ENCODE results near the gene PUM1. TPM values are rescaled to one million over a fixed set of nuclear protein-coding genes. Genes with fewer than 3 reads are reported as not detected.

PUM1 gene
- total and polyA plus RNA-seq, 2 of the 8 experiments (the other 6 are each of a cell fraction or from before 2014, with no cell fraction given), result 122 to 177 TPM

GRCh38 chr1:30904962-30905335, 160.6 kb downstream of the PUM1 start:
- peaks cover 7% of the 10 kb centered on the region for H3K79me1 ChIP-seq (ENCODE audit: low read depth, low read length)
- H3K9ac ChIP-seq (replicated peaks in 1 of 4; ENCODE audit: extremely low read depth in 1 of 4, low read depth in 3 of 4, low read length in 3 of 4), result no peak overlapping the region
- H3K36me3 ChIP-seq (ENCODE audit: control insufficient read depth in 2 of 4, insufficient read depth in 4 of 4, low read length in 3 of 4), result no peaks in the 10 kb centered on the region
- DNase-seq (ENCODE audit: low read depth in 1 of 2, low spot score in 2 of 2), result no peak
- H3K4me3 ChIP-seq (ENCODE audit: extremely low read depth in 1 of 4, insufficient read depth in 2 of 4, low read depth in 3 of 4, low read length in 4 of 4), result no peak overlapping the region
- H3K56ac ChIP-seq (replicated peaks; ENCODE audit: insufficient read length, low read depth, low read length), result no peak overlapping the region
- no peak overlapping the region for H4K8ac ChIP-seq (ENCODE audit: extremely low read depth, insufficient read depth, low read length)
- peaks cover 0 to 20% (median 12%) of the 10 kb centered on the region in 4 experiments; a peak in 4 of 7 replicates for H3K27me3 ChIP-seq (replicated peaks in 1 of 4; ENCODE audit: control insufficient read depth in 3 of 4, extremely low read depth in 1 of 4, insufficient read depth in 3 of 4, low read length in 3 of 4)
- no peak overlapping the region; the same call in 1 of the 2 replicates for H3K18ac ChIP-seq (ENCODE audit: extremely low read depth, low read length)
- H2BK20ac ChIP-seq (ENCODE audit: low read length), result no peak overlapping the region
- 0 out of 4 replicates have a peak overlapping the region, but pooled peaks have one; percentile 1 to 17 for H3K4me2 ChIP-seq (ENCODE audit: insufficient read depth in 1 of 2, low read depth in 2 of 2, low read length in 2 of 2)
- WGBS, 2 experiments (ENCODE audit: extremely low coverage in 1 of 2, insufficient coverage in 1 of 2, insufficient read length in 1 of 2, insufficient replicate concordance in 2 of 2, low coverage in 1 of 2, low lambda C conversion rate in 2 of 2, missing lambda C conversion rate in 1 of 2), result 86% methylated on average over 1 of the region's 1 CpG; no CpG with 5 or more reads in 1 of the 2 experiments
- H3K9me3 ChIP-seq (ENCODE audit: insufficient read depth in 2 of 2, low read depth in 1 of 2, low read length in 1 of 2), result no peaks in the 10 kb centered on the region
- no peak overlapping the region for H2AFZ ChIP-seq (ENCODE audit: low read length)
- H3K27ac ChIP-seq (ENCODE audit: low read depth, low read length), result no peak overlapping the region
- H3K23me2 ChIP-seq (ENCODE audit: low read depth, low read length), result peaks cover 7% of the 10 kb centered on the region; the same call in 1 of the 2 replicates
- peaks cover 13 to 18% of the 10 kb centered on the region in 2 experiments for H4K20me1 ChIP-seq (replicated peaks in 1 of 2; ENCODE audit: control insufficient read depth in 1 of 2, insufficient read depth in 2 of 2, low read length in 2 of 2)
- FAIRE-seq, result no peak
- POLR2A ChIA-PET (ENCODE audit: partially characterized antibody), result interaction anchor here (0.8 to 4.4 kb wide), 6 partner anchors 8 to 102 kb away, joined by 3 to 30 read pairs (median 4); no protein-coding TSS in a partner anchor
- TF ChIP-seq ASH2L (IDR thresholded peaks at IDR 0.05; ENCODE audit: low read length) (no peak), CBX5 (IDR thresholded peaks at IDR 0.05; ENCODE audit: low read depth, low read length) (no peak), NANOG (IDR thresholded peaks at IDR 0.05; ENCODE audit: insufficient read depth, low read depth, low read length, poor library complexity, severe bottlenecking) (no peak), ZNF274 (IDR thresholded peaks at IDR 0.05; ENCODE audit: borderline replicate concordance, extremely low read depth, low read length) (no peak), CBX8 (IDR thresholded peaks at IDR 0.05; ENCODE audit: borderline replicate concordance, low read depth, low read length) (no peak), E2F6 (IDR thresholded peaks at IDR 0.05) (no peak), MAFK (IDR thresholded peaks at IDR 0.05; ENCODE audit: low read depth, low read length) (no peak)
- no peak overlapping the region for H2BK5ac ChIP-seq (ENCODE audit: low read depth, low read length)
- peak overlapping the region; percentile 54 for H3K4ac ChIP-seq (replicated peaks; ENCODE audit: insufficient read length, low read depth, low read length)
- peaks cover 0 to 8% of the 10 kb centered on the region in 2 experiments; a peak in 1 of 4 replicates for H3K79me2 ChIP-seq (ENCODE audit: control insufficient read depth in 1 of 2, insufficient read depth in 2 of 2, low read length in 2 of 2)
- H2AK5ac ChIP-seq (ENCODE audit: low read depth, low read length), result no peak overlapping the region
- peaks cover 7 to 40% (median 24%) of the 10 kb centered on the region in 4 experiments for H3K4me1 ChIP-seq (replicated peaks in 1 of 4; ENCODE audit: control insufficient read depth in 3 of 4, insufficient read depth in 4 of 4, low read length in 3 of 4)
- no peak overlapping the region for H2BK120ac ChIP-seq (replicated peaks; ENCODE audit: low read depth, low read length)
- no peak overlapping the region for H2BK15ac ChIP-seq (ENCODE audit: low read length)
- H2BK12ac ChIP-seq (ENCODE audit: low read depth, low read length), result no peak overlapping the region
- CTCF ChIA-PET (ENCODE audit: partially characterized antibody), result interaction anchor here (0.8 to 13.1 kb wide), 11 partner anchors 8 to 186 kb away, joined by 3 to 164 read pairs (median 7); no protein-coding TSS in a partner anchor
- H4K91ac ChIP-seq (replicated peaks; ENCODE audit: insufficient read length, low read length), result no peak overlapping the region
- no peak overlapping the region for H4K5ac ChIP-seq (ENCODE audit: insufficient read length, low read depth, low read length)
- H3K14ac ChIP-seq (ENCODE audit: insufficient read length), result no peak overlapping the region
- H3K23ac ChIP-seq (ENCODE audit: insufficient read length), result no peak overlapping the region

Measured in H1 (cell line).